Gastroesophageal sphincter (tissue), 4 donors: ENCODE data around the gene TRIM67. TPM values are rescaled to one million over a fixed set of nuclear protein-coding genes. Genes with fewer than 3 reads are reported as not detected.

Source experiments
- ATAC-seq: fragments of 150-250 bp; one replicate; pipeline ENCODE4 v1.9.1; 2016; ENCODE audit warnings: mild to moderate bottlenecking, moderate library complexity
- H3K27ac ChIP-seq, 4 donors: fragments of 200-600 bp; sonication (generic) in 3 of 4; 1 replicate in 3 of 4; 2 replicates in 1 of 4; pipeline ENCODE4 v1.5.1; 2016 to 2019
- H3K27me3 ChIP-seq: fragments of 200-600 bp; sonication (generic); one replicate; pipeline ENCODE4 v1.5.1; 2019
- H3K36me3 ChIP-seq, 2 donors: fragments of 200-600 bp; sonication (generic); one replicate each; pipeline ENCODE4 v1.5.1; 2019; ENCODE audit warnings: control low read depth in 1 of 2
- H3K4me1 ChIP-seq, 3 donors: fragments of 200-600 bp; sonication (generic); 1 replicate in 2 of 3; 2 replicates in 1 of 3; pipeline ENCODE4 v1.5.1; 2016 to 2019; ENCODE audit warnings: control low read depth in 2 of 3
- H3K4me3 ChIP-seq, 2 donors: fragments of 200-600 bp; sonication (generic); one replicate each; pipeline ENCODE4 v1.5.1; 2019; ENCODE audit warnings: mild to moderate bottlenecking in 1 of 2, moderate library complexity in 1 of 2
- H3K9me3 ChIP-seq, 3 donors: fragments of 200-600 bp; sonication (generic); one replicate each; pipeline ENCODE4 v1.5.1; 2017 to 2019; ENCODE audit warnings: control low read depth in 2 of 3
- EP300 ChIP-seq: sonication (generic); formaldehyde crosslinking; IDR thresholded peaks from one replicate; pipeline ENCODE4 v1.6.1; 2017; ENCODE audit warnings: antibody characterized with exemption, mild to moderate bottlenecking
- POLR2A ChIP-seq, 2 donors: fragments of 450-650 bp; IDR thresholded peaks; one replicate each; pipeline ENCODE4 v1.6.1; 2017; ENCODE audit warnings: antibody characterized with exemption in 2 of 2, mild to moderate bottlenecking in 2 of 2, moderate library complexity in 1 of 2
- POLR2AphosphoS5 ChIP-seq: sonication (generic); formaldehyde crosslinking; IDR thresholded peaks from one replicate; pipeline ENCODE4 v1.6.1; 2017; ENCODE audit warnings: antibody characterized with exemption
- WGBS, 2 donors: methylation state at CpG; one replicate each; pipeline ENCODE4 v1.1.5; 2018; ENCODE audit warnings: low coverage in 1 of 2; 5-methylcytosine and 5-hydroxymethylcytosine counted together
- total RNA-seq, 4 donors: library from RNA; depleted of rRNA; stranded (reverse); fragments of >200 nt; gene quantifications; one replicate each; pipeline ENCODE4 v1.1.0, GENCODE V29; 2016
- TF ChIP-seq, protein P1 (sequence below), 4 experiments: fragments of 200-600 bp in 2 of 4; fragments of 450-650 bp in 2 of 4; sonication (generic) in 1 of 4; IDR thresholded peaks; one replicate each; pipeline ENCODE4 v1.5.1; 2017 to 2019; ENCODE audit warnings: antibody characterized with exemption in 4 of 4, mild to moderate bottlenecking in 2 of 4, moderate library complexity in 2 of 4

The TRIM67 gene
- total RNA-seq, 4 donors from 2014 or later, result 0.04 to 0.13 TPM; not detected in 2

DNA sequence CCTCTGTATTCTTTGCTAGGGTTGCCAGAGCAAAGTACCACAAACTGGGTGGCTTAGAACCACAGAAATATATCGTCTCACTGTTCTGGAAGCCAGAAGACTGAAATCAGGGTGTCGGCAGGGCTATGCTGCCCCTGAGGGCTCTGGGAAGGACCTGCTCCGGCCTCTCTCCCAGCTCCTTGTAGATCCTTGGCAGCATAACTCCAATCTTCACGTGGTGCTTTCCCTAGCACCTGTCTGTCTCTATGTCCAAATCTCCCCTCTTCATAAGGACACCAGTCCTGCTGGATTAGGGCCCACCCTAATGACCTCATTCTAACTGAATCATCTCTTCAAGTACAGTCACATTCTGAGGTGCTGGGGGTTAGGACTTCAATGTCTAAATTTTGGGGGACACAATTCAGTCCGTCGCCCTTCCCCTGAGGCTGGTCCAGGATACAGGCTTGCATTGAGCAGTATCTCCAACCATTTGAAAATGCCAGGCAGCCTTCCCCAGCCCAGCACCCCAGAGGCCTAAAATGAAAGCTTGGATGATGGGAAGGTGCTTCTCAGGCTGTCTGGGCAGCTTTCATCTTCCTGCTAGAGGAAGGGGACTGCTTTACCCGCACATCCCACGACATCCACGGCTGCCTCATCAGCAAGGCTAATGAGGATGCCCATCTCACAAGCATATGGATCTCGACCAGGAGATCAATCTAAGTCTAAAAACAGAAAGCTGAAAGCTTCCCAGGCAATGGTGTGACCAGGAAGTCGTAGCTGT lies 24.7 kb downstream of the TRIM67 start:
- TF ChIP-seq, protein P1, sequence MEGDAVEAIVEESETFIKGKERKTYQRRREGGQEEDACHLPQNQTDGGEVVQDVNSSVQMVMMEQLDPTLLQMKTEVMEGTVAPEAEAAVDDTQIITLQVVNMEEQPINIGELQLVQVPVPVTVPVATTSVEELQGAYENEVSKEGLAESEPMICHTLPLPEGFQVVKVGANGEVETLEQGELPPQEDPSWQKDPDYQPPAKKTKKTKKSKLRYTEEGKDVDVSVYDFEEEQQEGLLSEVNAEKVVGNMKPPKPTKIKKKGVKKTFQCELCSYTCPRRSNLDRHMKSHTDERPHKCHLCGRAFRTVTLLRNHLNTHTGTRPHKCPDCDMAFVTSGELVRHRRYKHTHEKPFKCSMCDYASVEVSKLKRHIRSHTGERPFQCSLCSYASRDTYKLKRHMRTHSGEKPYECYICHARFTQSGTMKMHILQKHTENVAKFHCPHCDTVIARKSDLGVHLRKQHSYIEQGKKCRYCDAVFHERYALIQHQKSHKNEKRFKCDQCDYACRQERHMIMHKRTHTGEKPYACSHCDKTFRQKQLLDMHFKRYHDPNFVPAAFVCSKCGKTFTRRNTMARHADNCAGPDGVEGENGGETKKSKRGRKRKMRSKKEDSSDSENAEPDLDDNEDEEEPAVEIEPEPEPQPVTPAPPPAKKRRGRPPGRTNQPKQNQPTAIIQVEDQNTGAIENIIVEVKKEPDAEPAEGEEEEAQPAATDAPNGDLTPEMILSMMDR (IDR thresholded peaks at IDR 0.05), result no peak
- TF ChIP-seq POLR2A (IDR thresholded peaks at IDR 0.05) (no peak), EP300 (no peak), POLR2AphosphoS5 (no peak)

GRCh38 chr1:231187571-231187970 lies 25.7 kb downstream of the TRIM67 start:
- Histone ChIP-seq H3K36me3 (no peaks in the 10 kb centered on the region), H3K27me3 (peaks cover 83% of the 10 kb centered on the region), H3K4me3 (no peak overlapping the region), H3K27ac (no peak overlapping the region), H3K9me3 (peaks cover 0 to 11% (median 1%) of the 10 kb centered on the region in 3 donors), H3K4me1 (peaks cover 0 to 1% (median 0%) of the 10 kb centered on the region in 3 donors)
- TF ChIP-seq POLR2A (IDR thresholded peaks at IDR 0.05) (no peak), EP300 (no peak), POLR2AphosphoS5 (no peak)
- TF ChIP-seq, protein P1 (IDR thresholded peaks at IDR 0.05), result no peak
- ATAC-seq, result no peak
- 35 to 44% methylated on average over 4 of the region's 10 CpGs for WGBS, 2 donors

More for the DNA sequence above, 24.7 kb downstream of the TRIM67 start:
- Histone ChIP-seq H3K27me3 (peaks cover 93% of the 10 kb centered on the region), H3K4me1 (no peaks in the 10 kb centered on the region), H3K4me3 (no peak overlapping the region), H3K9me3 (peaks cover 0 to 11% (median 1%) of the 10 kb centered on the region in 3 donors), H3K27ac (no peak overlapping the region), H3K36me3 (no peaks in the 10 kb centered on the region)
- ATAC-seq, result no peak
- 66 to 67% methylated on average over 1 to 9 of the region's 11 CpGs for WGBS, 2 donors

GRCh38 chr1:231188072-231188471 lies 26.2 kb downstream of the TRIM67 start:
- Histone ChIP-seq H3K4me3 (no peak overlapping the region), H3K36me3 (no peaks in the 10 kb centered on the region), H3K4me1 (peaks cover 0 to 6% (median 0%) of the 10 kb centered on the region in 3 donors), H3K27ac (no peak overlapping the region), H3K9me3 (peaks cover 0 to 11% (median 1%) of the 10 kb centered on the region in 3 donors), H3K27me3 (peaks cover 78% of the 10 kb centered on the region)
- no peak for ATAC-seq
- 44% methylated on average over 1 of the region's 3 CpGs; no CpG with 5 or more reads in 1 of the 2 donors for WGBS, 2 donors
- no peak for TF ChIP-seq EP300
- no peak for TF ChIP-seq POLR2A (IDR thresholded peaks at IDR 0.05)
- no peak for TF ChIP-seq POLR2AphosphoS5
- TF ChIP-seq, protein P1 (IDR thresholded peaks at IDR 0.05), result no peak

- ATAC-seq, result no peak
- H3K27me3 ChIP-seq, result peaks cover 73% of the 10 kb centered on the region
- no peak overlapping the region for H3K27ac ChIP-seq
- WGBS, 2 donors, result 100% methylated on average over 1 to 4 of the region's 7 CpGs
- peaks cover 0 to 6% (median 0%) of the 10 kb centered on the region in 3 donors for H3K4me1 ChIP-seq
- TF ChIP-seq POLR2A (IDR thresholded peaks at IDR 0.05), result no peak
- TF ChIP-seq EP300, result no peak
- no peak for TF ChIP-seq POLR2AphosphoS5
- TF ChIP-seq, protein P1 (IDR thresholded peaks at IDR 0.05), result no peak
- no peaks in the 10 kb centered on the region for H3K36me3 ChIP-seq
- no peak overlapping the region for H3K4me3 ChIP-seq
- peaks cover 0 to 11% (median 1%) of the 10 kb centered on the region in 3 donors for H3K9me3 ChIP-seq
Observed at GRCh38 chr1:231188768-231189167, 26.9 kb downstream of the TRIM67 start.
